Renal cortex interstitium (tissue), 11 donors: Measurements from ENCODE around the gene CYFIP2. TPM values are rescaled to one million over a fixed set of nuclear protein-coding genes. Genes with fewer than 3 reads are reported as not detected.
"Not testable (repeated sequence)": the region's sequence is repeated elsewhere in the genome, so short reads cannot be mapped to it uniquely, and the experiment has no call there.

Experiments used
- DNase-seq, 11 donors: peaks; one replicate each; pipeline ENCODE4 v3.0.0-alpha.2; 2013; ENCODE audit warnings: low read depth in 9 of 11, low spot score in 4 of 11; ENCODE audit errors: extremely low read depth in 1 of 11
- polyA plus RNA-seq, 3 donors: library from polyadenylated mRNA; unstranded; fragments of 120-200 nt; gene quantifications; one replicate each; pipeline ENCODE4 v1.2.1, GENCODE V29; 2013; ENCODE audit not compliant: insufficient read length in 3 of 3

The CYFIP2 gene
- polyA plus RNA-seq, 3 donors = 103 to 142 (median 109) TPM

- no peak for DNase-seq
Measured at GRCh38 chr5:157400741-157401495, 135.0 kb downstream of the CYFIP2 start.

DNA sequence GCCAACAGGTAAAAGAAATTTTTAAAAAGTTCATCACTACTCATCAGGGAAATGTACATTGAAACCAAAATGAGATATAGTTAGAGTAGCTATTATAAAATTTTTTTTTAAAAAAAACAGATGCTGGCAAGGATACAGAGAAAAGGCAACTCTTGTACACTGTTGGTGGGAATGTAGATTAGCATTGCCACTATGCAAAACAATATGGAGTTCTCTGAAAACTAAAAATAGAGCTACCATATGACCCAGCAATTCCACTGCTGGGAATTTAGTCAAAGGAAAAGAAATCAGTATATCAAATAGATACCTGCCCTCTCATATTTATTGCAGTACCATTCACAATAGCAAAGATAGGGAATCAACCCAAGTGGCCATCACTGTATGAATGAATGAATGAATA is 149.9 kb downstream of the CYFIP2 start:
- no peak for DNase-seq

GRCh38 chr5:157419521-157419920 is 153.6 kb downstream of the CYFIP2 start:
- DNase-seq = not testable (repeated sequence)

GRCh38 chr5:157429920-157430319 is 164.0 kb downstream of the CYFIP2 start:
- DNase-seq = not testable (repeated sequence)

- DNase-seq = peak in 8 of 11 donors; percentile 19 to 57 (median 28)
Measured at GRCh38 chr5:157431544-157432200, 165.7 kb downstream of the CYFIP2 start.

DNA sequence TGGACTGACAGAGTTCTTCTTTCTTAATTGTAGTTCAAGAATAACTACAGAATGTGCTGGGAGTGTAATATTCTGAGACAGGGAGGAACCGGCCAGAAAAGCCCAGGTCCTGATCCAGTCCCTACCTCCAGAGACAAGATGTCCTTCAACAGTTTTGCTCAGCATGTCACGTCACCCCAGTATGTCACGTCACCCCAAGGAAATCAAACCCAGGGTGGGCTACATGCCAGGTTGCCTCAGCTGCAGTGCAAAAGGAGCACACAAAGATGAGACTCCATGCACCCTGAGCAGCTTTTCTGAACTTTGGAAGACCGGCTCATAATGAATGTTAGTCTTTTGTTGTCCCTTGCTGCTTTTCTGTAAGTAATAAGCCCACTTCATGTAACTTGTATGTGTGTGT is 168.2 kb downstream of the CYFIP2 start:
- no peak for DNase-seq

DNA sequence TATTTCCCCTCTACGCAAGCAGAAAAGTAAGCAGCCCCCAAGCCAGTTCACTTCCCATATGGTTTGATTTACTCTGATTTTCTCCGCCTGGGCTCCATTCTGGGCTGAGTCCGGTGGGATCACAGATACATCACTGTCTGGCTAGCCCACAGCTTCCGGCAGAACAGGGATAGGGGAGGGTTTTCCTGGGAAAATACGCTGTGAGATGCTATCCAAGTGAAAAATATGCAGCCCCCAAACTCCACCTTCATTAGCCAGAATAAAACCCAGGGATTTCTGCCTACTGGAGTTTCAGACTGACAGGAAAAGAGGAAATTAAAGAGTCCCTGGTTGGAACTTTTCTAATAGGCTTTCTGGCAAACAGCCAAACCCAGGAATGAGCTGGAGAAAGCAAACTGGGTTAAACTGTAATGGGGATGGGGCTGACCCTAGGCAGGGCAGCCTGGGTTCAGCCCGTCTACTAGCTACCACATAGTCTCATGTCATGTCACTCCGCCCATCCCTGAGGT is 177.2 kb downstream of the CYFIP2 start:
- peak in 3 of 11 donors; percentile 6 to 27 (median 19) for DNase-seq

GRCh38 chr5:157444224-157444623 is 178.3 kb downstream of the CYFIP2 start:
- DNase-seq = no peak

Other genes with a start within 250 kb of the CYFIP2 start
- 1 to 10 TPM in 2 of 3 donors, under 1 TPM in 1; 0.72 to 7.0 (median 2.8) TPM for gene HAVCR1, start 207.0 kb upstream of the CYFIP2 start, polyA plus RNA-seq
- 10 to 100 TPM in 2 of 3 donors, 1 to 10 TPM in 1; 4.5 to 13.9 (median 11.9) TPM for gene HAVCR2, start 157.1 kb upstream of the CYFIP2 start, polyA plus RNA-seq
- gene MED7, start 123.3 kb upstream of the CYFIP2 start, polyA plus RNA-seq = 10 to 100 TPM; 20.2 to 21.9 (median 21.2) TPM
- not detected for gene GARIN3, start 99.9 kb upstream of the CYFIP2 start, polyA plus RNA-seq
- under 1 TPM; 0.14 to 0.57 (median 0.14) TPM for gene ITK, start 85.3 kb upstream of the CYFIP2 start, polyA plus RNA-seq
- gene NIPAL4, start 194.1 kb downstream of the CYFIP2 start, polyA plus RNA-seq = under 1 TPM; 0.32 to 0.62 (median 0.39) TPM